IMR-90 (cell line): ENCODE measurements around the gene PCBP3. TPM values are rescaled to one million over a fixed set of nuclear protein-coding genes. Genes with fewer than 3 reads are reported as not detected.
A peak's percentile ranks its signal among the peaks of the same experiment; 100 is the strongest.

Source experiments
- ATAC-seq: fragments of 200-7000 bp; cut with Tn5 transposase; 2 replicates; pipeline ENCODE4 v1.9.1; 2020; ENCODE audit warnings: low read depth, mild to moderate bottlenecking, moderate library complexity
- BruUV-seq: library from RNA; stranded (reverse); fragments of 400-500 nt; replicated peaks from 2 replicates; lab custom pipeline; 2021; lab: Mats Ljungman, UMichigan
- CTCF ChIA-PET: fragments of 300-600 bp; formaldehyde crosslinking; extraction: SDS; loops from one replicate; lab custom pipeline; 2021; ENCODE audit warnings: antibody characterized with exemption; lab: Yijun Ruan, JAX
- POLR2A ChIA-PET: fragments of 300-600 bp; sonication (Branson Sonifier 250); formaldehyde crosslinking; loops from one replicate; lab custom pipeline; 2022; ENCODE audit warnings: antibody characterized with exemption; ENCODE audit not compliant: unreplicated experiment; lab: Charles Lee
- DNase-seq: peaks from one replicate; pipeline ENCODE4 v3.0.0; 2013
- H2AFZ ChIP-seq: replicated peaks from 2 replicates; pipeline ENCODE3; 2013; ENCODE audit warnings: low read length, mild to moderate bottlenecking; ENCODE audit not compliant: poor library complexity
- H2AK5ac ChIP-seq: 2 replicates; pipeline ENCODE4 v1.6.1; 2013; ENCODE audit warnings: low read depth, low read length, inconsistent platforms
- H2AK9ac ChIP-seq: replicated peaks from 2 replicates; pipeline ENCODE3; 2013; ENCODE audit warnings: mild to moderate bottlenecking, low read depth, low read length, moderate library complexity; ENCODE audit not compliant: poor library complexity
- H2BK120ac ChIP-seq: 2 replicates; pipeline ENCODE4 v1.6.1; 2013; ENCODE audit warnings: low read depth, low read length, inconsistent platforms
- H2BK15ac ChIP-seq: 3 replicates; pipeline ENCODE4 v1.6.1; 2013; ENCODE audit warnings: low read depth, low read length, inconsistent platforms
- H2BK20ac ChIP-seq: 2 replicates; pipeline ENCODE4 v1.6.1; 2013; ENCODE audit warnings: low read depth, mild to moderate bottlenecking, inconsistent platforms, low read length, moderate library complexity
- H2BK5ac ChIP-seq: 2 replicates; pipeline ENCODE4 v1.6.1; 2013; ENCODE audit warnings: mild to moderate bottlenecking, low read depth, low read length, inconsistent platforms; ENCODE audit not compliant: poor library complexity, severe bottlenecking
- H3K14ac ChIP-seq: replicated peaks from 2 replicates; pipeline ENCODE4 v1.6.1; 2013; ENCODE audit warnings: low read depth, low read length, inconsistent platforms
- H3K18ac ChIP-seq: 2 replicates; pipeline ENCODE4 v1.6.1; 2013; ENCODE audit warnings: low read depth, low read length, control low read depth
- H3K23ac ChIP-seq: 2 replicates; pipeline ENCODE4 v1.6.1; 2013; ENCODE audit warnings: low read depth, low read length, inconsistent platforms
- H3K27ac ChIP-seq: 2 replicates; pipeline ENCODE4 v1.5.1; 2013; ENCODE audit warnings: mild to moderate bottlenecking, control low read depth, low read length; ENCODE audit not compliant: insufficient read depth
- H3K27me3 ChIP-seq: 2 replicates; pipeline ENCODE4 v1.6.1; 2013; ENCODE audit warnings: low read length; ENCODE audit not compliant: control insufficient read depth, insufficient read depth
- H3K36me3 ChIP-seq: 2 replicates; pipeline ENCODE4 v1.6.1; 2013; ENCODE audit warnings: low read length, mixed read lengths; ENCODE audit not compliant: control insufficient read depth, insufficient read depth
- H3K4ac ChIP-seq: 2 replicates; pipeline ENCODE4 v1.6.1; 2013; ENCODE audit warnings: low read depth, low read length, inconsistent platforms
- H3K4me1 ChIP-seq: 2 replicates; pipeline ENCODE4 v1.6.1; 2013; ENCODE audit warnings: low read length, mixed read lengths; ENCODE audit not compliant: control insufficient read depth, insufficient read depth
- H3K4me2 ChIP-seq: 2 replicates; pipeline ENCODE4 v1.6.1; 2013; ENCODE audit warnings: low read depth, mild to moderate bottlenecking, control low read depth, low read length, moderate library complexity
- H3K4me3 ChIP-seq: 2 replicates; pipeline ENCODE4 v1.5.1; 2013; ENCODE audit warnings: low read depth, mild to moderate bottlenecking, control low read depth, low read length, moderate library complexity; ENCODE audit not compliant: insufficient read depth
- H3K56ac ChIP-seq: 2 replicates; pipeline ENCODE4 v1.6.1; 2013; ENCODE audit warnings: low read length, inconsistent platforms; ENCODE audit not compliant: insufficient read depth; ENCODE audit errors: extremely low read depth
- H3K79me1 ChIP-seq, 2 experiments: 2 replicates each; pipeline ENCODE4 v1.6.1; 2013; ENCODE audit warnings: low read length in 2 of 2, inconsistent platforms in 1 of 2, low read depth in 1 of 2
- H3K9ac ChIP-seq: 2 replicates; pipeline ENCODE4 v1.6.1; 2013; ENCODE audit warnings: low read depth, low read length, control low read depth
- H3K9me1 ChIP-seq: 2 replicates; pipeline ENCODE4 v1.6.1; 2013; ENCODE audit warnings: low read length, inconsistent platforms; ENCODE audit not compliant: insufficient read depth
- H3K9me3 ChIP-seq: 2 replicates; pipeline ENCODE4 v1.6.1; 2013; ENCODE audit warnings: low read length; ENCODE audit not compliant: control insufficient read depth, insufficient read depth
- H4K20me1 ChIP-seq: 2 replicates; pipeline ENCODE4 v1.6.1; 2013; ENCODE audit warnings: low read length, inconsistent platforms; ENCODE audit not compliant: insufficient read depth
- H4K5ac ChIP-seq: 2 replicates; pipeline ENCODE4 v1.6.1; 2013; ENCODE audit warnings: mild to moderate bottlenecking, low read depth, low read length, control low read depth
- H4K8ac ChIP-seq, 2 experiments: 2 replicates each; pipeline ENCODE4 v1.6.1; 2013; ENCODE audit warnings: low read depth in 2 of 2, low read length in 2 of 2, control low read depth in 1 of 2, inconsistent platforms in 1 of 2
- H4K91ac ChIP-seq: 2 replicates; pipeline ENCODE4 v1.6.1; 2013; ENCODE audit warnings: low read depth, low read length, inconsistent platforms; ENCODE audit not compliant: insufficient read depth
- ELK1 ChIP-seq: fragments of 150-350 bp; IDR thresholded peaks from 2 replicates; pipeline ENCODE4 v1.6.1; 2016; ENCODE audit warnings: low read depth, mild to moderate bottlenecking, low read length, moderate library complexity, borderline replicate concordance
- MAZ ChIP-seq: IDR thresholded peaks from 2 replicates; pipeline ENCODE4 v1.6.1; 2012; ENCODE audit warnings: low read depth, mild to moderate bottlenecking, low read length, improper control_type of control experiment, moderate library complexity, borderline replicate concordance
- POLR2A ChIP-seq: IDR thresholded peaks from 2 replicates; pipeline ENCODE4 v1.6.1; 2012; ENCODE audit warnings: mild to moderate bottlenecking, low read depth, low read length
- SMC3 ChIP-seq: fragments of 150-350 bp; IDR thresholded peaks from 2 replicates; pipeline ENCODE4 v1.6.1; 2016; ENCODE audit warnings: low read depth, mild to moderate bottlenecking, antibody characterized with exemption, low read length, moderate library complexity
- WGBS, 2 experiments: methylation state at CpG; one replicate each; pipeline versions ENCODE4 v1.1.5 to v1.1.7; 2013; ENCODE audit warnings: missing lambda C conversion rate in 2 of 2; ENCODE audit not compliant: insufficient read length in 1 of 2; ENCODE audit errors: extremely low coverage in 2 of 2; 5-methylcytosine and 5-hydroxymethylcytosine counted together
- dilution Hi-C: fragments of 300-500 bp; cut with HindIII; formaldehyde crosslinking; loops from one replicate; pipeline ENCODE4 v1.14.3; 2018; ENCODE audit warnings: low sequenced_read_pairs; ENCODE audit not compliant: unreplicated experiment
- in situ Hi-C: fragments of 300-500 bp; cut with MboI; formaldehyde crosslinking; loops from 3 replicates; pipeline ENCODE4 v1.14.3; 2019; ENCODE audit warnings: low sequenced_read_pairs, inconsistent platforms, mixed read lengths
- intact Hi-C: fragments of 100-400 bp; cut with micrococcal nuclease; formaldehyde crosslinking; loops from 2 replicates; pipeline ENCODE4 v1.10.0; 2022
- polyA plus RNA-seq, 3 experiments: library from polyadenylated mRNA; depleted of rRNA; stranded (reverse); fragments of >200 nt; gene quantifications; 2 replicates each; pipeline ENCODE4 v1.2.3, GENCODE V29; 2012; ENCODE audit warnings: low replicate concordance in 1 of 3
- total RNA-seq: library from RNA; depleted of rRNA; stranded (reverse); fragments of >200 nt; gene quantifications from 2 replicates; pipeline ENCODE4 v1.2.3, GENCODE V29; 2012

The PCBP3 gene
- total and polyA plus RNA-seq, 2 of the 4 experiments (the other 2 are of a cell fraction): 2.9 to 3.9 TPM

- Histone ChIP-seq H3K9ac (no peak overlapping the region), H3K23ac (no peak overlapping the region), H3K27ac (no peak overlapping the region), H3K9me1 (peaks cover 4% of the 10 kb centered on the region; the same call in 1 of the 2 replicates), H2BK120ac (no peak overlapping the region), H3K56ac (no peak overlapping the region), H4K91ac (no peak overlapping the region), H2BK20ac (no peak overlapping the region), H3K14ac (no peak overlapping the region), H4K5ac (no peak overlapping the region), H3K4me1 (peaks cover 9% of the 10 kb centered on the region; the same call in 1 of the 2 replicates), H3K4ac (no peak overlapping the region), H3K18ac (no peak overlapping the region), H3K4me3 (no peak overlapping the region), H4K8ac (no peak overlapping the region), H3K4me2 (no peak overlapping the region), H2AFZ (no peak overlapping the region), H3K36me3 (no peaks in the 10 kb centered on the region), H2BK5ac (no peak overlapping the region), H3K27me3 (peaks cover 21% of the 10 kb centered on the region; the same call in 1 of the 2 replicates), H2AK9ac (peak overlapping the region; percentile 15), H3K9me3 (peaks cover 2% of the 10 kb centered on the region; the same call in 1 of the 2 replicates), H4K20me1 (peaks cover 3% of the 10 kb centered on the region; the same call in 1 of the 2 replicates), H2BK15ac (no peak overlapping the region), H3K79me1 (no peaks in the 10 kb centered on the region), H2AK5ac (no peak overlapping the region)
- BruUV-seq: no TSS peak
- POLR2A ChIA-PET: no interaction called here
- DNase-seq: peak; percentile 11
- CTCF ChIA-PET: interaction anchor here (1.0 kb wide), 1 partner anchor 31 kb away, joined by 3 read pairs; no protein-coding TSS in a partner anchor
- ATAC-seq: no peak
- intact Hi-C loops: no loop called here
- 46% methylated on average over 12 of the region's 26 CpGs; no CpG with 5 or more reads in 1 of the 2 experiments for WGBS, 2 experiments
- dilution Hi-C loops: no loop called here
- in situ Hi-C loops: no loop called here
- no peak for TF ChIP-seq POLR2A
- no peak for TF ChIP-seq MAZ
- no peak for TF ChIP-seq ELK1
- no peak for TF ChIP-seq SMC3
These were observed 248.0 kb downstream of the PCBP3 start for GRCh38 chr21:45891388-45892155.
